Stimulated activated CD8-positive, alpha-beta memory T cell treated with anti-CD3 and anti-CD28 coated beads, Interleukin-15, amount 100 ng/mL, for 48 hours (primary cell): ENCODE results near the gene VAV3.
"Not testable (repeated sequence)": the region's sequence is repeated elsewhere in the genome, so short reads cannot be mapped to it uniquely, and the experiment has no call there.

Source experiments
- DNase-seq, 2 donors: peaks; one replicate each; pipeline ENCODE4 v3.0.0-alpha.2; 2020; ENCODE audit warnings: low read depth in 2 of 2

VAV3 gene

DNA sequence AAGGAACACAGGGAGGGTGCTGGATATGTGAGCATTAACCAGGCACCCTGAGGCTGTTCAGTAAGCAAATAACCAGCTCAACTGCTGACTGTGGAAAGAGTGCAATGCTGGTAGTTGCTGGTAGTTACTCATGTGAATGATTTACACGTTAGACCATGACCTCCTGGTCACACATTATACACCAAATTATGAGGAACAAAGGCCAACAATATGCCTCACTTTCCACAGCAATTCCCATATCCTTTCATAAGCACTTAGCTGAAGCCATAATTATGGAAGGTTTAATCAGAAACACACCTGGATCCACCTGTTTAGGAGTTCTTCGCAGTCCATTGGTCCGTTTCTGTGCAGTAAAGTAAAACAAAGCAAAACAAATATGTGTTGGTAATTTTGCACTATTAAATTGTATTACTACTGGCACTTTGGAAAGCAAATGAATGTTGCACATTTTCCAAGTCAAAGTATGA, 281.8 kb downstream of the VAV3 start:
- DNase-seq, result no peak

DNA sequence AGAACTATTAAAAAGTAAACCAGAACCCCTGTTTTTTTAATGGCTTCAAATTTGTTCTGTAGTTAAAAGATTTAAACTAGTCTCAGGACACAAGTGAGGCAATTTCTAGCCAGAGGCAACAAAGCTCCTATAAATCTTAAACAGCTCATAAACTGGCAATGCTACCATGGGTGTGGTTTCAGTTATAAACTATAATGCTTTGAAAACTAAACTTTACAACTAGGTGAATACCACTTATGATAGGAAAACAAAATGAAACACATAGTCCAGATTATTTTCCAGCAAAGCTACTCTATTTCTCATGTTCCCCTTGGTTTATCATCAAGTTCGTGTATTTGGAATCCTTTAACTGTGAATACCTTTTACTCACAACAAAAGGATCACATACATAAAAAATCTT, 282.5 kb downstream of the VAV3 start:
- no peak for DNase-seq

DNA sequence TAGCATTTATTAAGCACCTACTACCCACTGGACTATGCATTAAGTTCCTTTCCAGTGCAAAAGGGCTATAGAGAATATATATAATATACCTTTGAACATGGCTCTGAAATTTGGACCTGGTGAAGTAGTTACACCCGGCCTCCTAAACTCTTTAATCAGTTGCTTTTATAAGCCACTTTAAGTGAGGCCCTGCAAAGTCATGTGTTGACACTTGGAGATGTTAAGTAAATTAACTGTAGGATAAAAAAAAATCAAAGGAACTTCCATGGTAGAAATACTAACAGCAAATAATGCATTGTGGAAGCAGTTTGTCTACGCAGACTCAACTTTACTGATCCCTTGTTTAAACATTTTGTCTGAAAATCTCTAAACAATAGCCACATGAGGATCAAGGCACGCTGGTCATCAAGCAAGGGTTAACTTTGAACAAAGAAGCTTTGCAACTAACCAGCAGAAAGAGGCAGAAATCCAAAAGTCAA, 283.9 kb downstream of the VAV3 start:
- no peak for DNase-seq

DNA sequence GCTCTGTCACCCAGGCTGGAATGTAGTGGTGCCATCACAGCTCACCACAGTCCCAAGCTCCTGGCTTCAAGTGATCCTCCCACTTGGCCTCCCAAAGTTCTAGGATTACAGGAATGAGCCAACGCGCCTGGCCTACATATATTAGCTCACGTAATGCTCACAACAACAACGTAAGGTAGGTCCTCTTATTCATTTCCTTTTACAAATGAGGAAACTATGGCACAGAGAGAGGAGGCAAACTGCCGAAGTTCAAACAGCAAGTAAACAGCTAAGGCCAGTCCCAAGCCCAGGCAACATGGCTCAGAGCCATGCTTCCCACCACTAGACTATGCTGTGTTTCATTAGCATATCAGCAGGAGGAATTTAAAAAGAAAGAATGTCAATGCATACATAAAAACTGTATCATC, 284.4 kb downstream of the VAV3 start:
- no peak for DNase-seq

DNA sequence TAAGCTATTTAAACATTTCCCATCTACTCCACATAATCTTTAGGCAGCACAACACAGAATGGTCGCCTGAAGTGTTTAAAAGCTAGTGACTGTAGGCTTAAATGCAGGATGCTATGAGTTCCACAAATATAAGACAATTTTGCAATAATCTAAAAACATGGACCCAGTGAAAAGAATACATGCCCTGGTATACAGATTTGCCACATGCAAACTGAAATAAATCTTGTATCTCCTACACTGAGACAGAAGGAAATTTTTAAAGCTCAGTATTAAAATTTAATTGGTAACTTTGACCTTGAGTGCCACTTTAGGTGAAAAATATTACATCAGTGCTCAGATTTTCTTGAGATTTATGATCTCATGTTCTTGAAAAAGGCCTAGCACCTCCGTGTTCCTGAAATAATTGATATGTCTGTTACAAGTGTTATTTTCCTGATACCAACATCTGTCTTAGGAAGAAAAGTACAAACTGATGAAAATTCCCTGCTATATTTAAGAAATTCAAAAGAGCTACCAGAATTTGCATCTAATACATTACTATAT, 285.5 kb downstream of the VAV3 start:
- no peak for DNase-seq

DNA sequence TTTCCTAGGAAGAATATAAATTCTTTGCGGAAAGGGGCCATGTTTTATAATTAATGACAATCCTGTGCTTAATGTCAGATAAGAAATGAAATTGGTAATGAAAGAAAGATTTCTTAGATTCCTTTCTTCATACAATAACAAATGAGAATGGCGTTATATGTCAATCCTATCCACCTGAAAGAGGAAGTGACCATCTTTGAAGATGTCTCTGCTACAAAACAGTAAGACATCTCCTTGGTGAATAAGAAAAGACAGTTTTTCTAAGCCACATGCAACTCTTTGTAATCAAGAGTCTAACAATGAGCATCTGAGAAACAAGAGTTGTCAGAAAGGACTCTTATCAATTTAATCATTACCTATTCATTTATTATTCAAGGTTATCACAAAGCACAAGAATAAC, 286.0 kb downstream of the VAV3 start:
- no peak for DNase-seq

DNA sequence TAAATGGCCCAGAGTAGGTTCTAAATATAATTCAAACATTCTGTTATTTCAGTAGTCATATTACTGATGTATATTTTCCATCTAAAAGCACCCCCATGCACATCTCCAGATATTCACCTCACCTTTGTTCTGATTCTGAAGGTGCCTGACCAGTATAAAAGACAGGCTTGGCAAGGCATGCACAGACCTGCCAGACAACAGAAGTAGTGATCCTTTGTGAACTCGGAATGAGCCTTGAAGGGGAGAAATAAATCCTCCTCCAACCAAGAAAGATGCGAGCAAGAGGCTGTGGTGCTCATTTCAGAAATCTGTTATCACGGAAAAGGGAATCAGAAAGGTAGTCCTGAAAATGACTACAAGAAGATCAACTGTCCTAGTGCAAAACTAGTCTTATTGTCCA, 287.3 kb downstream of the VAV3 start:
- no peak for DNase-seq

DNA sequence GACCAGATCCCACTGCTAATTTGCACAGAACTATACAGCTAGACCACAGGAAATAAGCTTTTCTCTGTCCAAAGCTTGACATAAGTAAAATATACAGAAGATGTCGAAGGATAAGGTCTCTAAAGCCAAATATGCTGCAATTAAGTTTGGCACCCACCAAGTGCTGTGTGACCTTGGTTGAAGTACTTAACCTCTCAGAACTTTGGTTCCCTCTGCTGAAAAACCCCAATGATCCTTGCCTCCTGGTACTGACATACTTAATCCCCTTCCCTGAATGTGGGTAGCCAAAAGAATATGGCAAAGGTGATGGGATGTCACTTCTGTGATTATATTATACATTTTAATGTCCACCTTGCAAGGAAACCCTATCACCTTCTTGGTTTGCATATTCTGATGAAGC, 290.5 kb downstream of the VAV3 start:
- no peak for DNase-seq

DNA sequence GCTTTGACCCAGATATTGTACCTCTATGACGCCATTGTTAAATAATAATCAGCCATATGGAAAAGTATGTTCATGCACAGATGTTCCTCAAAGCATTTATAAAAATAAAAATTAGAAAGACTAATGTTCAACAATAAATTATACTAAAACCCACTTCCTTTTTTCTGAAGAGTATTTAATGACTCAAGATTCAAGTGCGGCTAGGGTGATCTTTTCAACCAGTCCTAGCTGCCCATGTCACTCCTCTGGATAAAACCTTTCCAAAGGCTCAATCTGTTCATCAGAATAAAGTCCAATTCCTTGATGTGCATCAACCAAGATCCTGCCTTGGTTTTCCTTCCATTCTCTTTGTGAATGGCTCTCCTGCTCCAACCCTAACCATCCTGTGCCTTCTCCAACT, 292.0 kb downstream of the VAV3 start:
- no peak for DNase-seq

DNA sequence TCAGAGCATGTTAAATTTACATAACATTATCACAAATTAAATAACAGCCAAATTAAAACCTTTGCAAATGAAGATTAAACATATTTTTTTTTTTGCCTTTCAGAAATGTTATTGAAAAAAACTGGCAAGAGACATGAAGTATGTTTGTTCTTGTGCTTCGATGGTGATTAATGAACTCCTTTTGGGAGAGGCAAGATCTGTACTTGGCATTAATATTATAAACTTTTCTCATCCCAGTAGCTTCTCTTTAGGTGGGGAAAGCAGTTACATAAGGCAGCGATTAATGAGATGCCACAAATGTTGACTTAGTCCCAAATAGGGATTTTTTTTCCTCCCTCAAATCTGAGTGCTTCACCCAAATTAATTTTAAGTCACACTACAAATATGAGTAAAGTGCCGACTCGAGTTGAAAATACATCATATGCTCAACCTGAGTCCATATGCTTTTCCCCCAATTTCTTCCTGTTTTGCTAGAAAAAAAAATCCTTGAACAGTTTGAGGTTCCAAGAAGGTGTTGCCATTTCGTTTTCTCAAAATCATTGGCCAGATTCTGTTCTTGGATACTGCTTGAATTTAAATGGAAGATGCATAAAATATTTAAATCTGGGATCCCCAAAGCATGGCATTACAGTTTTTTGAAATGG, 294.5 kb downstream of the VAV3 start:
- DNase-seq, result no peak

DNA sequence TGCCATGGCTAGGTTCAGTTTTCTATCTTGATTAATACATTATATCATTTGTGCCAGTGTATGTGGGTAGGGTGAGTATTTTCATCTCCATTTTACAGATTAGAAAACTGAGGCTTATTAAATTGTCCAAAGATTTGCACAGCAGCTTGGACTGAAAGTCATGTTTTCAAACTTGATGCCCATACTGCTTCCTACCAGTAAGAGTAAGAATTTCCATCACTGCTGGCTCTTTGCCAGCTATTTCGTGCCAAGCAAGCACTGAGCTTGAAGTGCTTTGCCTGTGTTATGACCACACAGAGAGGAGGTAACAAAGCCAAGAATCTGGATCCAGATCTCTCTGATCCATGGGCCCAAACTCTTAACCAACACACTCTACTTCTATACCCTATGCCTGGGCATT, 295.0 kb downstream of the VAV3 start:
- DNase-seq, result no peak

DNA sequence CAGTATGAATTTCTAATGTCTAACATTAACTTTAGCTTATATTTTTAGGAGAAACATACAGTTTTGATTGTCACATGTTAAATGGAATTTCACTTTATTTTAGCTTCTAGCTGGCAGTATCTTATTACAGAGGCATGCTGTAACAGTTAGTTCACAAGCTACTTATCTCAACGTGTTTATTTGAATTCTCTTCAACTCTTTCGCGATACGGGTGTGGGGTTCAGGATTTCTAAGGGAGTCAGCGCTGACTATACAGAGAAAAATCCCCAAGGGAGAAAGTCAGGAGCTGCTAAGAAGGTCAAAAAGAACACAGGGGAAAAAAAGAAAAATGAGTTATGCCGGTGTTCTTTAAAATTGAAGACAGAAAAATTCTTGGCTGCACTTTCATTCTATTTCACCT, 296.2 kb downstream of the VAV3 start:
- DNase-seq, result no peak

DNA sequence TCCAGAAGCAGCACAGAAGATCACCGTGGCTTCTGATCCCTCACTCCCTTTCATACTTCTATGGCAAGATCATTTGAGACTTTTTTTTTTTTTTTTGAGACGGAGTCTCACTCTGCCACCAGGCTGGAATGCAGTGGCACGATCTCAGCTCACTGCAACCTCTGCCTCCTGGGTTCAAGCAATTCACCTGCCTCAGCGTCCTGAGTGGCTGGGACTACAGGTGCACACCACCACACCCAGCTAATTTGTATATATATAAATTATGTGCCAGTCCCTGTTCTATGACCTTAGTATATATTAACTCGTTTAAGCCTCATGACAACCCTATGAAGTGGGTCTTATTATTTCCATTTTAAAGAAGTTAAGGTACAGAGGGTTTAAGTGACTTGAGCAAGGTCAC, 298.5 kb downstream of the VAV3 start:
- no peak for DNase-seq

DNA sequence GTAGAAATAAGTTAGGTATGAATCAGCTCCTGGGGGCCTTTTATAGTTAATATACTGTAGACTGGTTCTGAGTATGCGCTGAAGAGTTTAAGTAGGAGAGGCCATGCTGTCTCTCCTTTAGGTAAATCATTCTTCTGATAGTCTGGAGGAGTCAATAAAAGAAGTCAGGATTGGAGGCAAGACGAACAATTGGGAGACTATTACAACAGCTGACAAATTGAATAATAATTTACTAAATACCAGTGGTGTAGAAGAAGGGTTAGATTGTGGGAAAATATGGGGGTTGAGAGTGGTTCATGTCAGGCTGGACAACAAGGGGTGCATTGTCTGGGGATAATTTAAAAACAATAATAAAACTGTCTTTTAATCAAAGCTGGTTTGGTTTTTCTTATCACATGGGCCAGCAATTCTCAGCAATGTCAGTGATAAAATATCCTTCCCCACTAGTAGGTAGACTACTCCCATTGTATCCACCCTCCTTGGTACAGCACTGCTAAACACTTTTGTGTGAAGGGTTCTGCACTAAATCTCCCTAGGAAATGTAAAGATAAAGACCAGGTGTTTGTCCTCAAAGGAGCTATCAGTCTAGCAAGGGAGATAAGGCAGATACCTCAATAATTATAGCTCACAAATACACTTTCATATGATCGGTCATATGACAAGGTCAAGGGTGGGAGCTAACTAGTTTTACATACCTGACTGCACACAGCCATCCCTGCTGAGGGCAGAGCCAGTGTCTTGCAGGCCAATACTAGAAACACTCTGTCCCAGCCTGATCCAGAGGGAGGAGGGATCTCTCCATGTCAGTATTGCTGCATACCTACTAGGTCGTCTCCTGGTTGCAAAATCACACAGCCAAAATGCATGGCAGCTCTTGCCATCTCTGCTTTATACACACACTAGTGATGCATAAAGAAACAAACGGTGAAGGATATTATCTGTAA, 299.7 kb downstream of the VAV3 start:
- DNase-seq, result no peak

DNA sequence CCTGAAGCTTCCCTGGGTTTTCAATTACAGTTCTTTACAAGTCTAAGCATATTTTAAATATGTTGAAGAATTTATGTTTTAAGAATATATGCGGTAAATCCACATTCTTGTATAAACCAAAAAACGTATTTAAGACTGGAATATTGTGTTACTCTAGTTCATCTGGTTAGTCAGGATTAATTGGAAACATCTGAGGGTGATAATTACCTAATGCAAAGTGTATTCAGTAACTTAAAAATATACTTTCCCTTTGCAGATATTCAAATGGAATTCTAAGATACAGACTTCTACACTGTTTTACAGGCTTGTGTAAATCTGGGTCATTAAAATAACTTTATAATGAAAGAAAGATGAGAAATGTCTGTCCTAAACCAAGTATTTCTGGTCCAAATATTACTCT, 302.0 kb downstream of the VAV3 start:
- DNase-seq, result no peak

DNA sequence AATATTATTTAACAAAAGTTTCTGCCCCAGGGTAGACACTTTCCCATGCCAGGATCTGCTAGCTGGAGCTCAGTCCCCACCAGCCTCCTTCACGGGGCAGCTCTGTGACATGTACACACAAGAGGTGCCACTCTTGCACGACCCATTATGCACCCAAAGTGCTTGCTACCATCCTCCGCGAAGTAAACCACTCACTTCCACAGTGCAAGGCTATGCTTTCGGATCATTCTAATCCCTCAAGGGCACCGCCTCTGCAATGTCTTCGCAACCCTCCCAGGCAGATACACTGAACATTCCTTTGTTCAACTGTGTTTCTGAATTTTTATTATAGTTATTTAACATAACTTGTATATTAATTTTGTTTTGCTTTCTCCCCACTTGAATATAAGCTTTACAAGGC, 303.8 kb downstream of the VAV3 start:
- DNase-seq, result no peak

DNA sequence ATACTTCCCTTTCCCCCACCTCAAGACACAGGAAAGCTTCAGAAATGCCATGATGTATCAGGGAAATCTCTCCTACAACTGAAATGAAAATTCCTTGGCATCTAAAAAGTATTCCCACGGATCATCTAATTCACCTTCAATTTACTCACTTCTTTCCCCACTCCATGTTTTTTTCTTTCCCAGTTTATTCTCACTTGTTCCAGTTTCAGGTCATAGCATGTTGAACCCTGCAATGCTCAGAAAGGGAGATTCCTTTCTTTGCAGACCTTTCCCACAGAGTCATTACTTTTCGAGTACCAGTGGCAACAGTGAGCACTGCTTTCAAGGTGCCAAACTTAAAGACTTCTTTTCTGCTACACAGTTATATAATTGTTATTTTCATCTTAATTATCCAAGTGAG, 305.0 kb downstream of the VAV3 start:
- DNase-seq, result no peak

DNA sequence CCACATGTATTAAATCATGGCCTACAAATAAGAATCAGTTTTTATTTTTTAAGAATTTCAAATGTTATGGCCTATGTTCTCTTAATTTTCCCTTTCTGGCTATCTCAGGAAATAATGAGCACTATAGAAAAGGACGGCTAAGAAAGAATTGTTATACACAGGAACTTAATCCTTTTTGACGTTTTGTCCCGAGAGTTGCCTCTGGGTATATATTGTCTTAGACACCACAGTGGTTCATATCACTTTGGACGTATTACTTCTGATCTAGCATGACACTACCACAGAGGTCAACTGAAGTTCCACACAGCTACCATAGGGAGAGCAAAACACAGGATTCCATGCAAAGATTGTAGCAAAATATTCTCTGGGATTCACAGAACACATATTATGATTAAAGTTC, 307.6 kb downstream of the VAV3 start:
- DNase-seq, result no peak

DNA sequence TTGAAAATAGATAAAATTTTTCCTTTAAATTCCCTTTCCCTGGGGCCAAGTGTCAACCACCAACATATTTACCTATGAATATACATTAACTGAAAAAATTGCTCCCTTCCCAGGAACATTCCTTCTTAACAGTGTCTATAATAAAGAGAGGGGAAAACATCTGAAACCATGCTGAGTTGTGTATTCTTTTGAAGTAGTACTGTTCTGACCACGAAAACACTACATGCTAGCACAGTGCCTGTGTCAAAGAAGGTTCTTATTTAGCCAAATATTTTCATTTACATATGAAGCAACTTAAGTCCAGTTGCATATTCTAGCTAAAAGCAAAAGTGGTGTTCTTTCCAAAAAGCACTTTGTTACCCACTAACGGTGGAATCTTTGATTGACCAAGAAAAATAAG, 311.2 kb downstream of the VAV3 start:
- DNase-seq, result no peak

DNA sequence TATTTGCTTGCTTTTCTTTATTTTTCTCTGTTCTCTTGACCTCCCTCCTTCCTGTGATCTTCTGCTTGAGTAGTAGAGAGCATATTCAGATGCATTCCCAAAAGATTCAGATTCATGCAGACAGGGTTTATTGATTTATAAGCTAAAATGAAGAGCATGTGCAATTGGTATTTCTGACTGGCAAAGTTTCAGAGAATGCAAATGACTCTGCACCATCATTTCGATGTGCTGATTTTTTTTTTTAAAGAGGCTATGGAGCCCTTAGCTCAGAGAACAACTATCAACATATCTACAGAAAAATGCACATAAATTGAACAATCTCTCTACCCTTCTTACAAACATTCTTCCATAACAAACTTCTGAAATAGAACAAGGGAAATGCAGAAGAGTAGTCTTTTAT, 312.0 kb downstream of the VAV3 start:
- no peak for DNase-seq

DNA sequence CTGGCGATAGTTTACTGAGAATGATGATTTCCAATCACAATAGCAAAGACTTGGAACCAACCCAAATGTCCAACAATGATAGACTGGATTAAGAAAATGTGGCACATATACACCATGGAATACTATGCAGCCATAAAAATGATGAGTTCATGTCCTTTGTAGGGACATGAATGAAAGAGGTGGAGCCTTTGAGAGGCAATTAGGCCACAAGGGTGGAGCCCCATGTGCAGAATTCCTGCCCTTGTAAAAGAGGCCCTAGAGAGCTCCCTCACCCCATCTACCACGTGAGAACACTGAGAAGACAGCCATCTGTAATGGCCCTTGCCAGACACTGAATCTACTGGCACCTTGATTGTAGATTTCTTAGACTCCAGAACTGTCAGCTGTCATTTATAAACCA, 314.2 kb downstream of the VAV3 start:
- DNase-seq, result not testable (repeated sequence)

DNA sequence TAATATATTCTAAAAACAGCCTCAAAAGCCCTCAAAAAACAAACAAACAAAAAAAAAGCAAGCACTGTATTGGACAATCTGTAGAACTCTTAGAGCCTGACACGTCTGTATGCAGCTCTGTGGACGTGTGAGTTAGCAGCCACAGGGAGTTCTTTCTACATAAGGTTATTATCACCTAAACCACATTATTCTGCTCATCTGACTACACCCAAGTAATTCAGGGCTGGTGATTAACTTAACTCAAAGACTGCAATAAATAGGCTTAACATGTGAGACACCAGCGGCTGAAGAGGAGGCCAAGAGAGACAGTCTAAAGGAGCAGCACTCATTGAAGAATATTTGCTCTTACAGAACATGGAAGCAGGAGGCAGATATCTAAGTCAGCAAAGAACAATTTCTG, 316.0 kb downstream of the VAV3 start:
- no peak for DNase-seq

DNA sequence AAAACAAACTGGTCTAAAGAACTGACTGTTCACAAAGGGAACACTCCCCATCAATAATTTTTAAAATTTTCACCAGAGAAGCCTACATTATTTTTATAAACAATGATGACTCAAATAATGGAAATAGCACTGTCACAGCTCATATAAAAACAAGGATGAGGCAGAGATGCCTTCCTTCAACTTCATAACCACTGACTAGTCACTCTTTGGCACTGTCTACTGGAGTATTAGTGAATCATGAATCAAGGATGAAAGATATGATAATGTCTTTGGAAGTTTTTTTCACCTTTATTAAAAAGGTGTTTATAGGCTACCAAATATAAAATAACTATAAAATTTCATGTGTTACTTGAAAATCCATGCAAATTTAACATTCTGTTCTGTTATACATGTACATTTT, 316.9 kb downstream of the VAV3 start:
- DNase-seq, result no peak
